ENCODE data around the gene RDH13.

The RDH13 gene

DNA sequence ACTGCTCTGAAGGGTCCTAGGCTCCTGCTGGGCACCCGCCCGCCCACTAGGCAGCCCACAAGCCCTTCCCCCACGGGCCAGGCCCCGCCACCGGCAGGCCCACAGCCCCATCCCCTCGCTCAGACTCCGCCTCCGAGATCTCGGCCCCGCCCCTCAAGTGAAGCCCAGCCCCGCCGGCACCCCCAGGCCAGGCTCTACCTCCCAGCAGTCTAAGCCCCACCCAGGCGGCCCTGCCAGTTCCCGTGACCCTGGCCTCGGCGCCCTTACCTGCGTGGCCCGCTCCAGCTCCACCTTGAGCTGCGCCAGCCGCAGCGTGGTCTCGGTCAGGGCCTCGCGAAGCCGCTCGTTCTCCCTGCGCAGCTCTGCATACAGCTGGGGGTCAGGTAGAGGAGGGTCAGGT, 29.0 kb upstream of the RDH13 start:
- DNase-seq (ENCODE audit: low spot score) = no peak

DNA sequence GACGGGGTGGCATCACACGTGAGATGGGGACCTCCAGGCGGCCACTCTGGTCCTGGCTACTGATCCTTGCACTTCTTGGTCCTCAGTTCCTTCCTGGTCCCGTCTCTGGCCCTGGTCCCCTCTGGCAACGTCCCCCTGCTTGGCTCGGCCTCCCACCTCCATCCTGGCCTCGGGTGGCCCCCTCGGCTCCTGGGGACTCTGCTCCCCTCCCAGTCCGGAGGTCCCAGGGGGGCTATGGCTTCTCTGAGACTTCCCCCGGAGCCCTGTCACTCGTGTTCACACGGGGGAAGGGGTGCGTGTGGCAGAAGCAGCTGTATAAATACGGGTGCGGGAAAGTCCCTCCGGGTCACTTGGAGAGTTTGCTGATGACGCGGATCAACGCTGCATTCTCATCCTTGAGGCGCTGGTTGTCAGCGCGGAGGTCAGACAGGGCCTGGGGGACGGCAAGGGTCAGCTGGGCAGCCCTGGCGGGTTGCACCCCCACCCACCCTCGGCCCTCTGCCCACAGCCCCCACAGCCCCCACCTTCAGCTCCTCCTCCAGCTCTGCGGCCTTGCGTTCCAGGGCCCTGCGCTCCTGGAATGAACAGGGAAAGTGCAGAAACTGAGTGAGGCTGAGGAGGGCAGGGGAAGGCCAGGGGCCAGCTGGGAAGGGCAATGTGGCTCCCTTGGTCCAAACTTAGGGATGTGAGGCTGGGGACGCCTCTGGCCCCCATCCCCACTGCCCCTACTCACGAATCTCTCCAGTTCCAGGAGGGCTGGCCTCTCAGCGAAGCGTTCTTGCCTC, 28.4 kb upstream of the RDH13 start:
- no peak for DNase-seq (ENCODE audit: low spot score)

DNA sequence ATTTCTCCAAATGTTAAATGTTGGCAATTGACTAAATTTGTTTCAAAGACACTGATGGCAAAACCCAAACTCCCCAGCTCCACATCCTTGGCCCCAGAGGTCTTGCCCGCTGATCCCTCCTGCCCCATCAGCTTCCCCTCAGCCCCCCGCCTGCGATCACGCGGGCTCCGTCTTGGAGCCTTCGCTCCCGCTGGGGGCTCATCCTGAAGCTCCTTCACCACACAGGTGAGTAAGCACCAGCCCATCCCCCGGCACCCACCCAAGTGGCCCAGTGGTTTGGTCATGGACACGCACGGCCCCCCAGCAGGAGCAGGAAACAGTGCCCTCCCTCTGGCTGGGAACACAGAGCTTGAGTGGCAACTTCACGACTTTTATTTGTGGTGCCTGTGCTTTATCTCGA, 27.6 kb upstream of the RDH13 start:
- DNase-seq (ENCODE audit: low spot score) = no peak

DNA sequence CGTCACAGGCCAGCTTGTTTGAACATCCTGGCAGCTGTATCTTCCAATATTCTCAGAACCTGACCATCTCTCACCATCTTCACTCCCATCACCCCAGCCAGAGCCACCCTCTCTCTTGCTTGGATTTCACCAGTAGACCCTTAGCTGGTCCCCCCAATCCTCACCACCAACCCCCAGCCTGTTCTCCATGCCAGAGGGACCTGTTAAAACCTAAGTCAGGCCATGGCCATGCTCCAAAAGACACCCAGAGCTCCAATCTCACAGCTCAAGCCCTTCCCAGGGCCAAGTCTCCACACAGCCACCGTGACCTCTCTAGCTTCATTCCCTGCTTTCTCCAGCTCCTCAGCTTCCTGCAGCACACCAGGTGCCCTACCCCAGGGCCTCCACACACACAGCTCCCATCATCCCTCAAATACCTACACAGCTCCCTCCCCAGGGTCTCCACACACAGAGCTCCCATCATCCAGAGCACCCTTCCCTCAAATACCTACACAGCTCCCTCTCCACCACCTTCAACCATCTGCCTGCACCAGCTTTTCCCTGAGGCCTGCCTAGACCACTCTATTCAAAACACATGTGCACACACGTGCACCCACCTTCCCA, 26.5 kb upstream of the RDH13 start:
- DNase-seq (ENCODE audit: low spot score) = no peak

DNA sequence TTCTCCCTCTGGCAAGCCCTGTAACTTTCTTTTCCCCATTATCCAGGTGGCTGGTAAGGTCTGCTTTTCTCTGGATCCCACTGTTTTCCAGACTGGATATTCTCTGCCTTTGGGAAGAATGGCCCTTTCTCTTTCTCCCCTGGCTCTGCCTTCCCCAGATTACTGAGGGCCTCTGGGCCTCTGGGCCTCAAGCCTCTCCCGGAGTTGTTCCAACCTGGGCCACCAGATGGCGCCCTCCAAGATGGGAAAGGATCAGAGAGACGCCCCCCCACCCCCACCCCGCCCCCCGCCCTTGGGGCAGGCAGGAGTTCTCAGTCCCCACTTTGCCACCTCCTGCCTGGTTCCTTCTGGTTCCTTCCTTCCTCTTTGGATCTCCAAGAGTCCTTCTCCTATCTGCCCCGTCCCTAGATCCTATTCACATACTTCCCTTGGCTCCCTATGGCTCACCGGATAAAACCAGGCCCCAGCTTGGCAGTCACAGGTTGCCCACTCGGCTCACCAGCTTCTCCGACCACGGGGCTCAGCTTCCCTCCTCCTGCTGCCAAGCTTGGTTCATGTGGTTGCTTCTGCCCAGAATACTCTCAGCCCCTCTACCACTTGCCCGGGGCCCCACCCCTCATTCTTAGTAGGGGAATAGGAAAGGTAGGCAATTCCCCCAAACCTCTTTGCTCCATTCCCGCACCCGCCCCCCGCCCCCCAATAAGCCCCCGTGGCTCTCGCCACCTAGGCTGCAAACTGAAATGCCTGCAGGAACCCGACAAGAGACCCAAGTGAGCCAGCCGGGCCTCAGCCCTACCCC, 25.8 kb upstream of the RDH13 start:
- DNase-seq (ENCODE audit: low spot score) = peak; percentile 29

DNA sequence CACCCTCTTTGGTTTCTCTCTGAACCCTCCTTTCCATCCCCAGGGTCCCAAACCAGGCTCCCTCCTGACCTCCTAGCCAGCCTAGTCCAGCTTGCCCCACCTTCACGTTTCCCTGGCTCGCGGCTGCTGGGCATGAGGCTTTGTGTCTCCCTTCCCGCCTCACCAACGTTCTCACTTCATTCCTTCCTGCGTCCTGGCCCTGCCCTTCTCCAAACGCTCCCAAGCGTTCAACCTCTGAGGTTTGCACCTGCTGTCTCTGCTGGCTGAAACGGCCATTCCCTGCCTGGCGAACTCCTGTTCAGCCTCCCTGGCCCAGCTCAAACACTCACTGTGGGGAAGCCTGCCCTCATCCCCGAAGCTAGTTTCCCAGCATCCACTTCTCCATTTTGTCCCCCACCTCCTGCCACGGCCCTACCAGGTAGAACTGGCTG, 25.1 kb upstream of the RDH13 start:
- DNase-seq (ENCODE audit: low spot score) = no peak

DNA sequence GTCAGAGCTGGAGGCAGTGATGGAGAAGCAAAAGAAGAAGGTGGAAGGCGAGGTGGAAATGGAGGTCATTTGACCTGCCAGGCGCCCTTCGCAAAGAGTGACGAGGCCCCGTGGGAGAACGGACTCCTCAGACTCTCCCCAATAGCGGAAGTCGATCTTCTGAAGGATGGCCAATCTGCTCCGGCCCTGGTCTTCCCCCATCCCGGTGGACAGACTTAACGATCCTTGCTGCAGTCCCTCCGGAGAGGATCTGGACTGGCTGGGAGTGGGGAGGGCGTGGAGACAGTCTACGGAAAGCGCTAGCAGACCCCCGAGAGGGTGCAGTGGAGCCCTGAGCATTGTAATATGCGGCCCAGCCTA, 24.6 kb upstream of the RDH13 start:
- no peak for DNase-seq (ENCODE audit: low spot score)

DNA sequence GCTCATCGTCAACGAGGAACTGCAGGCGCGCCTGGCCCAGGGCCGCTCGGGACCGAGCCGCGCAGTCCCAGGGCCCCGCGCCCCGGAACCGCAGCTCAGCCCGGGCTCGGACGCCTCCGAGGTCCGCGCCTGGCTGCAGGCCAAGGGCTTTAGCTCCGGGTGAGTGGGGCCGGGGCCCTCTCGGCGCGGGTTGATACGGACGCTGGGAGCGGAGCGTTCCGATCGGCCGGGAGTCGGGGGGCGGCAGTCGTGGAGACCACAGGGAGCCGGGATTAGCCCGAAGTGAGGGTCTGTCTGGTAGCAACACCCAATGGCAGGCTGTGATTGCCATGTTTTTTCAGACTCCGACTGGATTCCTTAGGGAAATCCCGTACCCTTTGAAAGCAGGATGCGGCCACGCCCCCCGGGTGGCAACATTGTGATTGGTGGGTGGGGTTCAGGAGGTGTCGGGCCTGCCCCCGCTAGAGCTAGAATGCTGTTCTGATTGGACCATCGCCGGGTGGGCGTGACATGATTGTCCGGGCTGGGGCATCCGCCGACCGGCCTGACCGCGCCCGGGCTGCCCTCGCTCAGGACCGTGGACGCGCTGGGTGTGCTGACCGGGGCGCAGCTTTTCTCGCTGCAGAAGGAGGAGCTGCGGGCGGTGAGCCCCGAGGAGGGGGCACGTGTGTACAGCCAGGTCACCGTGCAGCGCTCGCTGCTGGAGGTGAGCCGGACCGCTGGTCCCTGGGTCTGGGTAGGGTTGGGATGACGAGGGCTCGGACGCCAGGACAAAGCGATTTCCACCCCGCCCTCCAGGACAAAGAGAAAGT, 24.0 kb upstream of the RDH13 start:
- peak; percentile 75 for DNase-seq (ENCODE audit: low spot score)

DNA sequence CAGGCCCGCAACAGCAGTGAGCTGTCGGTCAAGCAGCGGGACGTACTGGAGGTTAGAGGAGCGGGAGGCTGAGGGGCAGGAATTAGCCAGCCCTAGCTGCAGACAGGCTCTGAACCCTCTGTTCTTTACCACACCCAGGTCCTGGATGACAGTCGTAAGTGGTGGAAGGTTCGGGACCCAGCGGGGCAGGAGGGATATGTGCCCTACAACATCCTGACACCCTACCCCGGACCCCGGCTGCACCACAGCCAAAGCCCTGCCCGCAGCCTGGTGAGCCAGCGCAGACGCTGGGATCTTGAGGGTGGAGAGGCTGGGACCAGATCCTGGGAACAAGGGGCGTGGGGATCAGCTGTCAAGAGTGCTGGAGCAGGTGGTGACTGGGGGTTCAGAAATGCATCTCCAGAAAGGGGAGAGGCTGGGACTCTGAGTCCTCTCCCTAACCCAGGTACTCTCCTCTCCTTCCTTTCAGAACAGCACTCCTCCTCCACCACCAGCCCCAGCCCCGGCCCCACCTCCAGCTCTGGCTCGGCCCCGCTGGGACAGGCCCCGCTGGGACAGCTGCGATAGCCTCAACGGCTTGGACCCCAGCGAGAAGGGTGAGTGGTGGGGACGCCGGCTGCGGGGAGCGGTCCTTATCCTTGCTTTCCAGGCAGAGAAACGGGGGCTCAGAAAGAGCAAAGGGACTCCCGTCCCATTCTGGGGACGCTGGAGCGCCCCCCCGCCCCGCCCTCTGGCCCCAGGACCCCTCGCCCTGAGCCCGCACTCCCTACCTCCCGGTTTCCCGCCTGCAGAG, 23.2 kb upstream of the RDH13 start:
- no peak for DNase-seq (ENCODE audit: low spot score)

DNA sequence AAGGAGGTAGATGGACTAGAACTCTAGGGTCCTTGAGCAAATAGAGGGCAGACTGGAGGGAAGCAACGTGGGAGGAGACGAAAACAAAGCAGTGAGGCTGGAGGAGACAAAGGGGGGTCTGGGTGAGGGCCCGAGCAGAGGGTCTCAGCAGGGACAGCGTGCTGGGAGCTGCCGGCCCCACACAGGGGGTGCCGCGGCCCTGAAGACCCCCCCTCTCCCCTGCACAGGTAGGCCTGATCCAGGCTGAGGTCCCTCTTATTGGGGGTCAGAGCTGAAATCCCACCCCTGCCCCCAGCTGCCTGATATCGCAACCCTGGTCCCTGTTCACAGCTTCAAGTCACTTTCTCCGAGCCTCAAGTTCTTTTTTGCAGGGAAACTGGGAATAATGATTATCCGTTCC, 21.5 kb upstream of the RDH13 start:
- no peak for DNase-seq (ENCODE audit: low spot score)

DNA sequence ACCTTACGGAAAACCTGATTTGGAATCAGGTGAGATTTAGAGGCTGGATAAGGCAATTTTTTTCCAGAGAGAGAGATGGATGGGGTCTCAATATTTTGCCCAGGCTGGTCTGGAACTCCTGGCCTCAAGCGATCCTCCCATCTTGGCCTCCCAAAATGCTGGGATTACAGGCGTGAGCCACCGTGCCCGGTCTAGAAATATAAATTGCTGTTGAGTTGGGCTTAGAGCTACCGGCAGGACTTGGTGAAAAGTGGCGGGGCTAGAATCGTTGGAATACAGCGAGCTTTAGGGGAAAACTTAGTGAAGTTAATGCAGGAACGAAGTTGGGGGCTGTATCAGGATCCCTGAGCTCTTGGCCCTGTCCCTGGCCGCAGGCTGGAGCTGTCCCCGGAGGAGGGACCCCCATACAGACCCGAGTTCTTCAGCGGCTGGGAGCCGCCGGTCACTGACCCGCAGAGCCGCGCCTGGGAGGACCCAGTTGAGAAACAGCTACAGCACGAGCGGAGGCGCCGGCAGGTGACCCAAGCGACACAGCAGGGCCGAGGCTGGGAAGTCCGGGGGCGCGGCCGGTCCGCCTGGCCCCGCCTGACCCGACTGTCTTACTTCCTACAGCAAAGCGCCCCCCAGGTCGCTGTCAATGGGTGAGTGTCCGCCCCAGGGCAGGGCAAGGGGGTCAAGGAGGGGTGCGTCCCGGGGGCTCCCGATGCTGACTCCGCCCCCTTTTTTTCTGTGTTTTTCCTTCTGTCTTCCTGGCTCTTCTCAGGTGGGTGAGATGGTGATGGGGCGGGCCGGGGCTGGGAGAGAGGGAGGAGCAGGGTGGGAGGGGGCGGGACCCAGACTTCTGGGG, 20.3 kb upstream of the RDH13 start:
- DNase-seq (ENCODE audit: low spot score) = no peak

DNA sequence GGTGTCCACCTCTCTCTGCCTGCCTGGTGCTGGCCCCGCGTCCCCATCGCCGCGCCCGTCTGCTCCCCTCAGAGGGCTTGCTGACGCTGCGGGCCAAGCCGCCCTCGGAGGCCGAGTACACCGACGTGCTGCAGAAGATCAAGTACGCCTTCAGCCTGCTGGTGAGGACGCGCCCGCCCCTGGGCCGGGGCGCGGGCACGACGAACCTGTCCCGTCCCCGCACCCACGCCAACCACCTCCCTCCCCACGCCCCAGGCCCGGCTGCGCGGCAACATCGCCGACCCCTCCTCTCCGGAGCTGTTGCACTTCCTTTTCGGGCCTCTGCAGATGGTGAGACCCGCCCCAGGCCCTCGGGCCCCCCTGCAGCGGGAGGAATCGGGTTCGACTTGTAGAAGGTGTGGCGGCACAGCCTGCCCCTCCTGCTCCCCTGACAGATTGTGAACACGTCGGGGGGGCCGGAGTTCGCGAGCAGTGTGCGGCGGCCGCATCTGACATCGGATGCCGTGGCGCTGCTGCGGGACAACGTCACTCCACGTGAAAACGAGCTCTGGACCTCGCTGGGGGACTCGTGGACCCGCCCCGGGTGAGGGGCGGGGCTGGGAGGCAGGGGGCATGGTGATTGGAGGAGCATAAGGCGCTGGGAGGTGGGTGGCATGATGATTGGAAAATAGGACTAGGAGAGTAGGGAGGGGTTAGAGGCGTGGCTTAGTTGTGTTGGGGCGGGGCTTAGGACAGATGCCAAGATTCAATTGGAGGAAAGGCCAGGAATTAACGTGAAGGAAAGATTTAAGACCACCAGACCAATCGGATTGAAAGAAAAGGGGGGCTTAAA, 19.3 kb upstream of the RDH13 start:
- DNase-seq (ENCODE audit: low spot score) = no peak

DNA sequence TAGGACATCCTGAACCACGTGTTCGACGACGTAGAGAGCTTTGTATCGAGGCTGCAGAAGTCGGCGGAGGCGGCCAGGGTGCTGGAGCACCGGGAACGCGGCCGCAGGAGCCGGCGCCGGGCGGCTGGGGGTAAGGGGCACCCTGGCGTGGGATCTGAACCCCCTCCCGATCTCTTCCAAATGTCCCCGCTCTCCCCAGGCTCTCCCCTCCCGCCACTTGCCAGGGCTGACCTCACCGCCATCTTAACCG, 18.7 kb upstream of the RDH13 start:
- DNase-seq (ENCODE audit: low spot score) = no peak

DNA sequence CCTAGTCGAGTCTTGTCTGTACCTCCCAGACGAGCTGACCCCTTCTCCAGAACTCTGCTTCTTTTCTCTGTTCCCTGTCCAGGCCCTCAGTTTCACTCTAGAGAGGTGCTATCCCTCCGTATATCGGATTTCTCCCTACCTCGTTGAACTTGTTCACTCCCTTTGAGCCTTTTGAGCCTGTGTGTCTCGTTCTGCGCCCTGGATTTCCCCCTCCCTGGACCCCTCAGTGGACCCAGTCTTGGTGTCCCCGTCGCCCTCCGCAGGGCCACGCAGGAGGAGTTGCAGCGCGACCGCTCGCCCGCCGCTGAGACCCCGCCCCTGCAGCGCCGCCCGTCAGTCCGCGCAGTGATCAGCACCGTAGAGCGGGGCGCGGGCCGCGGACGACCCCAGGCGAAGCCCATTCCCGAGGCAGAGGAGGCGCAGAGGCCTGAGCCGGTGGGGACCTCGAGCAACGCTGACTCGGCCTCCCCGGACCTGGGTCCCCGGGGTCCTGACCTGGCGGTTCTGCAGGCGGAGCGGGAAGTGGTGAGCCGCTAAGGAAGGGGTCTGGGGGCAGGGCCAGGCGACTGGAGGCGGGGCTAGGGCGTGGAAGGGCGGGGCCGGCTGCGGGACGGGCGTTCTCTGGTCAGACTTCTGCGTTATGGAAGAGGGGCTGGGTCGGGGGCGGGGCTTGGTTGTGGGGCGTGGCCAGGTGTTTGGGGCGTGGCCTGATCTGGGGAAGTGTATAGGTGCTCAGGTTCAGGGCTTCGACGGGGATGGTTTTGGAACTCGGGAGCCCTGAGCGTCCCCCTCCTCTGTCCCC, 18.2 kb upstream of the RDH13 start:
- DNase-seq (ENCODE audit: low spot score) = no peak

DNA sequence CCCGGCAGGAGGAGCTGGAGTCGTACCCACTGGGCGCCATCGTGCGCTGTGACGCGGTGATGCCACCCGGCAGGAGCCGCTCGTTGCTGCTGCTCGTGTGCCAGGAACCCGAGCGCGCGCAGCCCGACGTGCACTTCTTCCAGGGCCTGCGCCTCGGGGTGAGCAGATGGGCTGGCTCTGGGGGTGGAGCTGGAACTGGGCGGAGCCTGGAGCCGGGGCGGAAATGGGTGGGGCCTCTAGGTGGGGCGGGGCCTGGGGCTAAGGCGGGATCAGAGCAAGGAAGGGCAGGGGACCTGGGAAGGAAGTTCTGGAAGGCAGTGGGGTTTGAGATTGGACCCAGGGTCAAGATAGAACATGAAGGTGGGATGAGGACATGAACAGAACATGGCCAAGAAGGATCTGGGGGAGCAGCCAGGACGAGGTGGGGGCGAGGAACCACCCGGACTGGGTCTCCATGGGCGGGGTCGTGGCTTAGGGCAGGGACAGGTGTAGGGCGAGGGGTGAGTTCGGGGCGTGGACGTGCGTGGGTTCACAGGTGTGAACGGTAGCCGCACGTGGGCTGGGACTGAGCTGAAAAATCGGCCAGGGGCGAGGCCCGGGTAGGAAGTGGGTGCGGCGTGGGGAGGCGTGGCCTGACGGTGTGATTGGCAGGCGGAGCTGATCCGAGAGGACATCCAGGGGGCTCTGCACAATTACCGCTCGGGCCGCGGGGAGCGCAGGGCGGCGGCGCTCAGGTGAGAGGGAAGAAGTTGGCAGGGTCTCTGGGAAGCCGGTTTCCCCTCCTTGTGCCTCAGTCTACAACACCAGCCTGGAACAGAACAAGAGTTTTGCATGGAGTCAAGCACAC, 17.4 kb upstream of the RDH13 start:
- DNase-seq (ENCODE audit: low spot score) = no peak

DNA sequence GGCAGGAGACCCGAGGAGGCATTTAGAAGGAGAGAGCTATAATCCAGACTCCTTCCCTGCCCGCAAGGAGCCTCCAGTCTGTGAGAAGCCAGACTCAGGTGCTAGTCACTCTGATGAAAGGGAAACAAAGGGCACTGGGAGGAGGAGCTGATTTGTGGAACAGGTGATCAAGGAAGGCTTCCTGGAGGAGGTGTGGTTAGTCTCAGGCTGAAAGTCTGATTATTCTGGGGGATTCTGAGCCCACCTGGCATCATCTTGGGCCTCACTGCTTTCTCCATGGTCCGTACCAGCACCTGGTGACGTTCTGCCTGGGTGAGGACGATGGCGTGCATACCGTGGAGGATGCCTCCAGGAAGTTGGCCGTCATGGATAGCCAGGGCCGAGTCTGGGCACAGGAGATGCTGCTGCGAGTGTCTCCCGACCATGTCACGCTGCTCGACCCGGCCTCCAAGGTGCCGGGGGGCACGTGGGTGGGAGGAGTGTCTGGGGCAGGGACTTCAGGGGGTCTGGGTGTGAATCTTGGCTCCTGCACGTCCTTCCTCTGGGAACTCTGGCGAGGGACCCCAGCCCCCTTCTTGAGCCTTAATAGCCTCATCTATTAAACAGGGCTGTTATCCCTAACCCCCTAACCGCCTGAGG, 16.6 kb upstream of the RDH13 start:
- no peak for DNase-seq (ENCODE audit: low spot score)

DNA sequence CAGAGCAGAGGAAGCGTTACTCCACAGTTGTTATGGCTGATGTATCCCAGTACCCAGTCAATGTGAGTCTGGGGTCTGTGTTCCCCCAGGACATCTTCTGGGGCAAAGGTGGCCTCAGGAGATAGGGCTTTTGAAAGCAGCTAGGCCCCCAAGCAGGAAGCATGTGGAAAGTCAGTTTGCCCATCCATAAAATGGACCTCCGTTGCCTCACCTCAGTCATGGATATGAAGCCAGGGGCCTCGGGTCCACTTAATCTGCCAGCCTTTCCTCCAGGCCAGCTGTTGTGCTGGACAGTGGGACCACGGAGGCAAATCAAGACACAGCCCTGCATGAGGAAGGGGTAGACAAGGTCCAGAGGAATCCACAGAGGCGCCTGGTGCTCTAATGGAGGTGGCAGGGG, 16.0 kb upstream of the RDH13 start:
- no peak for DNase-seq (ENCODE audit: low spot score)

DNA sequence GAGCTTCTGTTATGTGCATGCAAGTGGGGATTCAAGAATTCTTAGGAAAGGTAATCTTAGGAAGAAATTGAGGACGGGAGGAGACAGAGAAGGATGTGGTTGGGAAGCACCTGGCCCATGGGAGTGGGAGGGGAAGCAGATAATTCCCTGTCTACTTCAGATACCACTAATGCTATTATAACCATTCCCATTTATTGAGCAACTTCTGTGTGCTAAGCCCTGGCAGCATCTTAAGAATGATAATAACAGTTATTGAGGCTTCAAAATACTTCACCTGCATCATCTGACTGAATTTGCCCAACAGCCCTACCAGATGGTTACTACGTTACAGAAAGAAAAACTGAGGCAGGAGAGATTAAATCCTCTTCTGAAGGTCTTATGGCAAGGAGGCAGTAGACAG, 14.2 kb upstream of the RDH13 start:
- DNase-seq (ENCODE audit: low spot score) = no peak
